Measurements from ENCODE around the gene FKBP1A. TPM values are rescaled to one million over a fixed set of nuclear protein-coding genes. Genes with fewer than 3 reads are reported as not detected.

The FKBP1A gene
- total and polyA plus RNA-seq, 3 donors from 2014 or later = 90.9 to 182 (median 122) TPM

DNA sequence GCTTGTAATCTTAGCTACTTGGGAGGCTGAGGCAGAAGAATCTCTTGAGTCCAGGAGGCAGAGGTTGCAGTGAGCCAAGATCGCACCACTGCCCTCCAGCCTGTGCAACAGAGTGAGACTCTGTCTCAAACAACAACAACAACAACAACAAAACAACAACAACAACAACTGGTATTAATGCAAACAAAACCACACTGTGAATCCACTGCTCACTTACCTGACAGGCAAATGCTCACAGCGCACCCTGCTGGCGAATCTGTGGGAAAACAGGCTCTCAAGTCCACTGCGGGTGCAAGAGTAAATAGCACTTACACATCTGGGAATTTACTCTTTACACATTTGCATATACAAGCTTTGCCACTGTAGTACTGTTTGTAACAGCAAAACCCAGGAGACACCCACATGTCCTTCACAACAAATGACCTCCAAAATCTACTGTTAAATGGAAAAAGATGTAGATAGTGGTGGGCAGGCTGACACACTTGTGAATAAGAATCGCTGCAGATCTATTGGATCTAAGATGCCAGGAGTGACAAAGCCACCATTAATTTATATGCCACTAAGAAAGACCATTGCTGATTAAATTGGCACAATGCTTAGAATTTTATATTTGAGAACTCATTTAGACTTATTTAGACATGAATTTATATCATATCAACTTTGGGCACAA lies 44.5 kb upstream of the FKBP1A start:
- no peaks in the 10 kb centered on the region for H3K4me1 ChIP-seq
- H3K9me3 ChIP-seq = no peaks in the 10 kb centered on the region
- no peak overlapping the region for H3K4me3 ChIP-seq
- TF ChIP-seq, protein P1, sequence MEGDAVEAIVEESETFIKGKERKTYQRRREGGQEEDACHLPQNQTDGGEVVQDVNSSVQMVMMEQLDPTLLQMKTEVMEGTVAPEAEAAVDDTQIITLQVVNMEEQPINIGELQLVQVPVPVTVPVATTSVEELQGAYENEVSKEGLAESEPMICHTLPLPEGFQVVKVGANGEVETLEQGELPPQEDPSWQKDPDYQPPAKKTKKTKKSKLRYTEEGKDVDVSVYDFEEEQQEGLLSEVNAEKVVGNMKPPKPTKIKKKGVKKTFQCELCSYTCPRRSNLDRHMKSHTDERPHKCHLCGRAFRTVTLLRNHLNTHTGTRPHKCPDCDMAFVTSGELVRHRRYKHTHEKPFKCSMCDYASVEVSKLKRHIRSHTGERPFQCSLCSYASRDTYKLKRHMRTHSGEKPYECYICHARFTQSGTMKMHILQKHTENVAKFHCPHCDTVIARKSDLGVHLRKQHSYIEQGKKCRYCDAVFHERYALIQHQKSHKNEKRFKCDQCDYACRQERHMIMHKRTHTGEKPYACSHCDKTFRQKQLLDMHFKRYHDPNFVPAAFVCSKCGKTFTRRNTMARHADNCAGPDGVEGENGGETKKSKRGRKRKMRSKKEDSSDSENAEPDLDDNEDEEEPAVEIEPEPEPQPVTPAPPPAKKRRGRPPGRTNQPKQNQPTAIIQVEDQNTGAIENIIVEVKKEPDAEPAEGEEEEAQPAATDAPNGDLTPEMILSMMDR (IDR thresholded peaks at IDR 0.05) = peak; percentile 68 to 77 (median 73)
- no peak for TF ChIP-seq POLR2A (IDR thresholded peaks at IDR 0.05)
- WGBS, 2 donors = 46 to 47% methylated on average over 5 of the region's 5 CpGs
- intact Hi-C loops (cut with DNase I; ENCODE audit: low total_unique reads) = loop anchor here (10.0 kb wide), 1 partner anchor 123 kb away; no protein-coding TSS in a partner anchor
- DNase-seq = peak; percentile 76
- no peaks in the 10 kb centered on the region for H3K36me3 ChIP-seq (ENCODE audit: low read depth, missing control alignments)
- H3K27me3 ChIP-seq = no peaks in the 10 kb centered on the region
- no peak overlapping the region for H3K27ac ChIP-seq

DNA sequence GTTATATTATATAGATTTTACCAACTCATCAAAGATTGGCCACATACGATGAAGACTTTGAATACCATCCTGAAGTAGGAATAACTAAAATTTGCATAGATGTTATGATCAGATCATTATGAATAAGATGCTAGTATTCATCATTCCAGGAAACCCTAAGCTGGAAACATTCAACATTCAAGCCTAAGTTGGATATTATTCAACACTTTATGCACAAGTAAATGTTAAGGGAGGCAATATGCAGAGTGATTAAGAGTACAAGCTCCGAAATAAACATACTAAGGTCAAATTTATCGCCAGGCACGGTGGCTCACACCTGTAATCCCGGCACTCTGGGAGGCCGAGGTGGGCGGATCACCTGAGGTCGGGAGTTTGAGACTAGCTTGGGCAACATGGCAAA lies 43.4 kb upstream of the FKBP1A start:
- intact Hi-C loops (cut with DNase I; ENCODE audit: low total_unique reads) = loop anchor here (10.0 kb wide), 1 partner anchor 121 kb away; no protein-coding TSS in a partner anchor
- Histone ChIP-seq H3K4me3 (no peak overlapping the region), H3K27ac (no peak overlapping the region), H3K27me3 (no peaks in the 10 kb centered on the region), H3K9me3 (no peaks in the 10 kb centered on the region), H3K36me3 (ENCODE audit: low read depth, missing control alignments) (no peaks in the 10 kb centered on the region), H3K4me1 (no peaks in the 10 kb centered on the region)
- WGBS, 2 donors = 86 to 90% methylated on average over 8 of the region's 8 CpGs
- no peak for DNase-seq
- TF ChIP-seq POLR2A (IDR thresholded peaks at IDR 0.05) = no peak
- TF ChIP-seq, protein P1 (IDR thresholded peaks at IDR 0.05) = no peak

DNA sequence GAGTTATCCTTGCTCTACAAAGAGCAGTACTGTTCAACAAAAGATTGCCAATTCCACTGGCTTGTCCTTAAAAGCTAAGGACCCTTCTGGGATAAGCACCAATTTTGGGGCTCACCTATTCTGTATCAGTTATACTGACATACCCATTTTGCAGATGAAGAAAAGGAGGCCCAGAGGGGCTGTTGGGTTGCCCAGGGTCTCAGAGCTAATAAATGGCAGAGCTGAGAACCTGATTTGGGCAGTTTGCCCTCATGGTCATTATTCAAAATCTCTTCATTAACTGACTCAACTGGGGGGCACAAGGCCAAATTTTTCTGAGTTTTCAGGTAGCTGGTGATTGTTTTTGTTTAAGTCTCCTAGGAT lies 42.5 kb upstream of the FKBP1A start:
- DNase-seq = no peak
- Histone ChIP-seq H3K27me3 (no peaks in the 10 kb centered on the region), H3K4me1 (no peaks in the 10 kb centered on the region), H3K27ac (no peak overlapping the region), H3K36me3 (ENCODE audit: low read depth, missing control alignments) (no peaks in the 10 kb centered on the region), H3K9me3 (no peaks in the 10 kb centered on the region), H3K4me3 (no peak overlapping the region)
- TF ChIP-seq, protein P1 (IDR thresholded peaks at IDR 0.05) = no peak
- TF ChIP-seq POLR2A (IDR thresholded peaks at IDR 0.05) = no peak
- intact Hi-C loops (cut with DNase I; ENCODE audit: low total_unique reads) = loop anchor here (10.0 kb wide), 1 partner anchor 121 kb away; no protein-coding TSS in a partner anchor

DNA sequence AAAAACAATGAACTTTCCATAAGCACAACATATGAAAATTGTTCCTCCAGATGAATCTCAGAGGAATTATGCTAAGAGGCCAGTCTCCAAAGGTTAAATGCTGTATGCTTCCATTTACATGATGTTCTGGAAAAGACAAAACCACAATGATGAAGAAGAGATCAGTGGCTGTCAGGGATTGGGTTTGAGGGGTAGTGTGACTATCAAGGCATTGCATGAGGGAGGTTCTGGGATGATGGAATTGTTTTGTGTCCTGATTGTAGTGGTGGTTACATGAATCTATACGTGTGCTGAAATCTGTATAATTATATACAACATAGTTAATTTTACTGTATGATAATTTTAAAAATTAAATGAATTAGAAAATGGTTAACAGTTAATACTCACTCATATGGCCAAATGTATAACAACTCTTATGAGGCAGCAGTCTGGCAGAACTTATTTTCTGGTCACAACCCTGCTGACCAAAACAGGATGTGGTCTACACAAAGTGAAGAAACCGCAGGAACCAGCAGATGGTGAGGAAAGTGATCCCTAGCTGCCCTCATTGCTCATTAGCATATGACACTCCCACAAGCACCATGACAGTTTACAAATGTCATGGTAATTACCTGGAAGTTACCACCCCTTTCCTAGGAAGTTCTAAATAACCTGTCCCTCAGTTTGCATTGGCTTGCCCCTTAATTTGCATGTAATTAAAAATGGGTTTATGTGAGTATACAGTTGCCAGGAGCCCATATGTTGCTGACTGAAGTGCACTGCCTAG lies 41.9 kb upstream of the FKBP1A start:
- Histone ChIP-seq H3K27me3 (no peaks in the 10 kb centered on the region), H3K9me3 (no peaks in the 10 kb centered on the region), H3K36me3 (ENCODE audit: low read depth, missing control alignments) (no peaks in the 10 kb centered on the region), H3K4me3 (no peak overlapping the region), H3K4me1 (no peaks in the 10 kb centered on the region), H3K27ac (no peak overlapping the region)
- 73 to 82% methylated on average over 2 of the region's 2 CpGs for WGBS, 2 donors
- TF ChIP-seq POLR2A (IDR thresholded peaks at IDR 0.05) = no peak
- TF ChIP-seq, protein P1 (IDR thresholded peaks at IDR 0.05) = no peak
- no peak for DNase-seq
- intact Hi-C loops (cut with DNase I; ENCODE audit: low total_unique reads) = loop anchor here (10.0 kb wide), 1 partner anchor 120 kb away; no protein-coding TSS in a partner anchor

All from testis (tissue), 3 donors.